ENCODE data around the gene DDX24.

GRCh38 chr14:94041551-94042346, 39.3 kb downstream of the DDX24 start:
- TF ChIP-seq, protein P1, sequence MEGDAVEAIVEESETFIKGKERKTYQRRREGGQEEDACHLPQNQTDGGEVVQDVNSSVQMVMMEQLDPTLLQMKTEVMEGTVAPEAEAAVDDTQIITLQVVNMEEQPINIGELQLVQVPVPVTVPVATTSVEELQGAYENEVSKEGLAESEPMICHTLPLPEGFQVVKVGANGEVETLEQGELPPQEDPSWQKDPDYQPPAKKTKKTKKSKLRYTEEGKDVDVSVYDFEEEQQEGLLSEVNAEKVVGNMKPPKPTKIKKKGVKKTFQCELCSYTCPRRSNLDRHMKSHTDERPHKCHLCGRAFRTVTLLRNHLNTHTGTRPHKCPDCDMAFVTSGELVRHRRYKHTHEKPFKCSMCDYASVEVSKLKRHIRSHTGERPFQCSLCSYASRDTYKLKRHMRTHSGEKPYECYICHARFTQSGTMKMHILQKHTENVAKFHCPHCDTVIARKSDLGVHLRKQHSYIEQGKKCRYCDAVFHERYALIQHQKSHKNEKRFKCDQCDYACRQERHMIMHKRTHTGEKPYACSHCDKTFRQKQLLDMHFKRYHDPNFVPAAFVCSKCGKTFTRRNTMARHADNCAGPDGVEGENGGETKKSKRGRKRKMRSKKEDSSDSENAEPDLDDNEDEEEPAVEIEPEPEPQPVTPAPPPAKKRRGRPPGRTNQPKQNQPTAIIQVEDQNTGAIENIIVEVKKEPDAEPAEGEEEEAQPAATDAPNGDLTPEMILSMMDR (IDR thresholded peaks at IDR 0.05) = no peak
- TF ChIP-seq POLR2A (IDR thresholded peaks at IDR 0.05) = no peak
